ENCODE data around the gene ECI2. TPM values are rescaled to one million over a fixed set of nuclear protein-coding genes. Genes with fewer than 3 reads are reported as not detected.

ECI2 gene
- total and polyA plus RNA-seq, 2 donors (not counting 1 experiment from before 2014, with no cell fraction given) = 15.2 to 28.3 TPM

DNA sequence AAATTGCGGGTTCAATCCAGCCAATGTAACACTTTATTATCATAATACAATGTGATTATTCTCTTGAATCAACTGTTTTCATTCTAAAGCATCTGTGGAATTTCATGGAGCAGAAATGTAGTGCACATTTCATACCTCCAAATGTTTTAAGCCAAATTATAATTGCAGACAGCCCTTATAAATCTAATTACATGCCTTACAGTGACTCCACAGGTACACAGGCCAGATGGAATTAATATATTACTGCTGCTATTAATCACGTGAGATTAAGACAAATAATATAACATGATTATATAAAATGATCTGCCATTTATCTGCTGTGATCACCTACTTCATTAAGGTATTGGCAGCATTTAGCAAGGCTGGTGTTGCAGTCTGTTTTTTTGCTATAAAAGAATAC lies 9.7 kb upstream of the ECI2 start:
- Mint-ChIP-seq H3K4me1 (no peaks in the 10 kb centered on the region), H3K27me3 (peaks cover 14% of the 10 kb centered on the region), H3K4me3 (no peak overlapping the region), H3K27ac (no peak overlapping the region), H3K9me3 (ENCODE audit: insufficient read depth) (no peaks in the 10 kb centered on the region)
- Histone ChIP-seq H3K9ac (ENCODE audit: low read length) (no peak overlapping the region), H2AFZ (ENCODE audit: insufficient read depth, low read depth, low read length, poor library complexity, severe bottlenecking) (no peak overlapping the region), H3K36me3 (replicated peaks in 1 of 2; ENCODE audit: control extremely low read depth in 1 of 2, control insufficient read depth in 1 of 2, extremely low read depth in 1 of 2, insufficient read depth in 2 of 2, low read length in 1 of 2) (no peaks in the 10 kb centered on the region), H3K4me1 (ENCODE audit: control insufficient read depth in 2 of 2, insufficient read depth in 2 of 2, low read length in 2 of 2) (no peaks in the 10 kb centered on the region), H3K4me2 (replicated peaks; ENCODE audit: low read depth, low read length, poor library complexity, severe bottlenecking) (no peak overlapping the region), H4K20me1 (ENCODE audit: control insufficient read depth, insufficient read depth, low read length, poor library complexity, severe bottlenecking) (no peaks in the 10 kb centered on the region), H3K4me3 (ENCODE audit: control extremely low read depth in 1 of 5, extremely low read depth in 1 of 5, insufficient read depth in 1 of 5, low read depth in 2 of 5, low read length in 4 of 5) (no peak overlapping the region), H3K79me2 (ENCODE audit: control insufficient read depth, insufficient read depth, low read length) (no peaks in the 10 kb centered on the region), H3K27me3 (replicated peaks in 1 of 4; ENCODE audit: control extremely low read depth in 1 of 4, control insufficient read depth in 3 of 4, insufficient read depth in 4 of 4, low read length in 3 of 4) (no peaks in the 10 kb centered on the region), H3K27ac (ENCODE audit: low read length in 2 of 2) (no peak overlapping the region), H3K9me3 (ENCODE audit: control extremely low read depth in 1 of 3, control insufficient read depth in 2 of 3, insufficient read depth in 1 of 3, low read length in 2 of 3) (no peaks in the 10 kb centered on the region)
- TF ChIP-seq, protein P1, sequence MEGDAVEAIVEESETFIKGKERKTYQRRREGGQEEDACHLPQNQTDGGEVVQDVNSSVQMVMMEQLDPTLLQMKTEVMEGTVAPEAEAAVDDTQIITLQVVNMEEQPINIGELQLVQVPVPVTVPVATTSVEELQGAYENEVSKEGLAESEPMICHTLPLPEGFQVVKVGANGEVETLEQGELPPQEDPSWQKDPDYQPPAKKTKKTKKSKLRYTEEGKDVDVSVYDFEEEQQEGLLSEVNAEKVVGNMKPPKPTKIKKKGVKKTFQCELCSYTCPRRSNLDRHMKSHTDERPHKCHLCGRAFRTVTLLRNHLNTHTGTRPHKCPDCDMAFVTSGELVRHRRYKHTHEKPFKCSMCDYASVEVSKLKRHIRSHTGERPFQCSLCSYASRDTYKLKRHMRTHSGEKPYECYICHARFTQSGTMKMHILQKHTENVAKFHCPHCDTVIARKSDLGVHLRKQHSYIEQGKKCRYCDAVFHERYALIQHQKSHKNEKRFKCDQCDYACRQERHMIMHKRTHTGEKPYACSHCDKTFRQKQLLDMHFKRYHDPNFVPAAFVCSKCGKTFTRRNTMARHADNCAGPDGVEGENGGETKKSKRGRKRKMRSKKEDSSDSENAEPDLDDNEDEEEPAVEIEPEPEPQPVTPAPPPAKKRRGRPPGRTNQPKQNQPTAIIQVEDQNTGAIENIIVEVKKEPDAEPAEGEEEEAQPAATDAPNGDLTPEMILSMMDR (IDR thresholded peaks at IDR 0.05) = no peak
- TF ChIP-seq EZH2 (IDR thresholded peaks at IDR 0.05; ENCODE audit: borderline replicate concordance, insufficient read depth, low read depth, low read length, poor library complexity, severe bottlenecking) = no peak
- WGBS (ENCODE audit: insufficient coverage) = no CpG with 5 or more reads among the region's 2 CpGs
- ChIA-PET CTCF (no interaction called here), POLR2A (no interaction called here)
- DNase-seq (no peak), ATAC-seq (ENCODE audit: low read depth) (no peak)
- intact Hi-C loops (cut with micrococcal nuclease) = no loop called here

- no peak overlapping the region for H3K27ac Mint-ChIP-seq
- Histone ChIP-seq H4K20me1 (ENCODE audit: control insufficient read depth, insufficient read depth, low read length, poor library complexity, severe bottlenecking) (no peaks in the 10 kb centered on the region), H3K9ac (ENCODE audit: low read length) (no peak overlapping the region), H2AFZ (ENCODE audit: insufficient read depth, low read depth, low read length, poor library complexity, severe bottlenecking) (no peak overlapping the region), H3K9me3 (ENCODE audit: control extremely low read depth in 1 of 3, control insufficient read depth in 2 of 3, insufficient read depth in 1 of 3, low read length in 2 of 3) (no peaks in the 10 kb centered on the region), H3K79me2 (ENCODE audit: control insufficient read depth, insufficient read depth, low read length) (peaks cover 9% of the 10 kb centered on the region), H3K27me3 (replicated peaks in 1 of 4; ENCODE audit: control extremely low read depth in 1 of 4, control insufficient read depth in 3 of 4, insufficient read depth in 4 of 4, low read length in 3 of 4) (no peaks in the 10 kb centered on the region), H3K27ac (ENCODE audit: low read length in 2 of 2) (no peak overlapping the region), H3K4me3 (ENCODE audit: control extremely low read depth in 1 of 5, extremely low read depth in 1 of 5, insufficient read depth in 1 of 5, low read depth in 2 of 5, low read length in 4 of 5) (no peak overlapping the region), H3K4me1 (ENCODE audit: control insufficient read depth in 2 of 2, insufficient read depth in 2 of 2, low read length in 2 of 2) (peaks cover 10 to 13% of the 10 kb centered on the region in 2 donors), H3K36me3 (replicated peaks in 1 of 2; ENCODE audit: control extremely low read depth in 1 of 2, control insufficient read depth in 1 of 2, extremely low read depth in 1 of 2, insufficient read depth in 2 of 2, low read length in 1 of 2) (no peaks in the 10 kb centered on the region), H3K4me2 (replicated peaks; ENCODE audit: low read depth, low read length, poor library complexity, severe bottlenecking) (no peak overlapping the region)
- peaks cover 13% of the 10 kb centered on the region for H3K4me1 Mint-ChIP-seq
- CTCF ChIA-PET = interaction anchor here (12.2 kb wide), 1 partner anchor 15 kb away, joined by 130 read pairs; no protein-coding TSS in a partner anchor
- DNase-seq = no peak
- H3K9me3 Mint-ChIP-seq (ENCODE audit: insufficient read depth) = no peaks in the 10 kb centered on the region
- intact Hi-C loops (cut with micrococcal nuclease) = loop anchor here (5.0 to 10.0 kb wide), 8 partner anchors 392 to 1892 kb away; partner anchors contain the start of genes CDYL, FARS2, GMDS and LYRM4
- H3K4me3 Mint-ChIP-seq = no peak overlapping the region
- WGBS (ENCODE audit: insufficient coverage) = 100% methylated on average over 2 of the region's 3 CpGs
- no peak for ATAC-seq (ENCODE audit: low read depth)
- TF ChIP-seq EZH2 (IDR thresholded peaks at IDR 0.05; ENCODE audit: borderline replicate concordance, insufficient read depth, low read depth, low read length, poor library complexity, severe bottlenecking) = no peak
- TF ChIP-seq, protein P1 (IDR thresholded peaks at IDR 0.05) = no peak
- no peaks in the 10 kb centered on the region for H3K27me3 Mint-ChIP-seq
- POLR2A ChIA-PET = no interaction called here
These were observed 3.9 kb upstream of the ECI2 start for GRCh38 chr6:4139272-4139671.

All from B cell (primary cell).